ENCODE measurements around the gene TET3.

TET3 gene

GRCh38 chr2:73990531-73990930 lies 5.8 kb downstream of the TET3 start:
- no peaks in the 10 kb centered on the region for H3K36me3 ChIP-seq (ENCODE audit: insufficient read depth, low read length)
- no peaks in the 10 kb centered on the region for H3K9me3 ChIP-seq (ENCODE audit: low read length)
- no peak overlapping the region for H3K4me3 ChIP-seq (ENCODE audit: low read depth in 1 of 2, low read length in 2 of 2)
- H3K27ac ChIP-seq (ENCODE audit: low read depth, low read length) = no peak overlapping the region
- H3K9ac ChIP-seq (ENCODE audit: low read length) = no peak overlapping the region
- H3K4me1 ChIP-seq (ENCODE audit: insufficient read depth, low read length) = peaks cover 30% of the 10 kb centered on the region
- no peaks in the 10 kb centered on the region for H3K27me3 ChIP-seq (ENCODE audit: control insufficient read depth in 1 of 2, insufficient read depth in 2 of 2, low read length in 2 of 2)

GRCh38 chr2:73992036-73992435 lies 7.3 kb downstream of the TET3 start:
- H3K4me1 ChIP-seq (ENCODE audit: insufficient read depth, low read length) = peaks cover 15% of the 10 kb centered on the region
- no peaks in the 10 kb centered on the region for H3K36me3 ChIP-seq (ENCODE audit: insufficient read depth, low read length)
- H3K9me3 ChIP-seq (ENCODE audit: low read length) = no peaks in the 10 kb centered on the region
- H3K27ac ChIP-seq (ENCODE audit: low read depth, low read length) = no peak overlapping the region
- H3K9ac ChIP-seq (ENCODE audit: low read length) = no peak overlapping the region
- no peak overlapping the region for H3K4me3 ChIP-seq (ENCODE audit: low read depth in 1 of 2, low read length in 2 of 2)
- H3K27me3 ChIP-seq (ENCODE audit: control insufficient read depth in 1 of 2, insufficient read depth in 2 of 2, low read length in 2 of 2) = no peaks in the 10 kb centered on the region

GRCh38 chr2:73993376-73993775 lies 8.7 kb downstream of the TET3 start:
- H3K27me3 ChIP-seq (ENCODE audit: control insufficient read depth in 1 of 2, insufficient read depth in 2 of 2, low read length in 2 of 2) = no peaks in the 10 kb centered on the region
- peaks cover 2% of the 10 kb centered on the region for H3K4me1 ChIP-seq (ENCODE audit: insufficient read depth, low read length)
- H3K36me3 ChIP-seq (ENCODE audit: insufficient read depth, low read length) = no peaks in the 10 kb centered on the region
- H3K9me3 ChIP-seq (ENCODE audit: low read length) = no peaks in the 10 kb centered on the region
- no peak overlapping the region for H3K27ac ChIP-seq (ENCODE audit: low read depth, low read length)
- no peak overlapping the region for H3K4me3 ChIP-seq (ENCODE audit: low read depth in 1 of 2, low read length in 2 of 2)
- no peak overlapping the region for H3K9ac ChIP-seq (ENCODE audit: low read length)

GRCh38 chr2:73993778-73994177 lies 9.1 kb downstream of the TET3 start:
- H3K9me3 ChIP-seq (ENCODE audit: low read length) = no peaks in the 10 kb centered on the region
- H3K4me1 ChIP-seq (ENCODE audit: insufficient read depth, low read length) = no peaks in the 10 kb centered on the region
- H3K27ac ChIP-seq (ENCODE audit: low read depth, low read length) = no peak overlapping the region
- H3K27me3 ChIP-seq (ENCODE audit: control insufficient read depth in 1 of 2, insufficient read depth in 2 of 2, low read length in 2 of 2) = no peaks in the 10 kb centered on the region
- no peak overlapping the region for H3K4me3 ChIP-seq (ENCODE audit: low read depth in 1 of 2, low read length in 2 of 2)
- H3K36me3 ChIP-seq (ENCODE audit: insufficient read depth, low read length) = no peaks in the 10 kb centered on the region
- H3K9ac ChIP-seq (ENCODE audit: low read length) = no peak overlapping the region

GRCh38 chr2:73994178-73994831 lies 9.6 kb downstream of the TET3 start:
- Histone ChIP-seq H3K9me3 (ENCODE audit: low read length) (no peaks in the 10 kb centered on the region), H3K36me3 (ENCODE audit: insufficient read depth, low read length) (no peaks in the 10 kb centered on the region), H3K9ac (ENCODE audit: low read length) (no peak overlapping the region), H3K4me1 (ENCODE audit: insufficient read depth, low read length) (no peaks in the 10 kb centered on the region), H3K27me3 (ENCODE audit: control insufficient read depth in 1 of 2, insufficient read depth in 2 of 2, low read length in 2 of 2) (no peaks in the 10 kb centered on the region), H3K27ac (ENCODE audit: low read depth, low read length) (no peak overlapping the region), H3K4me3 (ENCODE audit: low read depth in 1 of 2, low read length in 2 of 2) (no peak overlapping the region)

DNA sequence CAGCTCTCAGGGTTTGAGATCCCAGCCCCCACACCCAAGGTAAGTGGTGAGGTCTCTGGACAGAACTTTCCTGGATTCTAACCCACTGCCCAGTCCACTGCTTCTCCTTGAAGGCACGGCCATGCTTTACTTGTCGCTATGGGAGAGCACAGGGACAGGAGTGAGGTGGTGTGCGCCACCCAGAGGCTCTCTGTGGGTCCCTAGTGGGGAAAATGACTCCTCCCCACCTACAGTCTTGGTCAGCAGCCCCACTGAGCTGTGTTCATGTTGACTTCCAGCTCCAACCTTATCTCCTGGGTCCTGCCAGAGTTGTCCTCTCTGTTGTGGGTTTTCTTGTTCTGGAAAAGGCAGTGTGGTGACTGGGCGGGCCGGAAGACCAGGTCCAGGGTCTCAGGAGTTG lies 11.1 kb downstream of the TET3 start:
- Histone ChIP-seq H3K4me1 (ENCODE audit: insufficient read depth, low read length) (peaks cover 9% of the 10 kb centered on the region), H3K9ac (ENCODE audit: low read length) (no peak overlapping the region), H3K4me3 (ENCODE audit: low read depth in 1 of 2, low read length in 2 of 2) (no peak overlapping the region), H3K27ac (ENCODE audit: low read depth, low read length) (no peak overlapping the region), H3K36me3 (ENCODE audit: insufficient read depth, low read length) (no peaks in the 10 kb centered on the region), H3K27me3 (ENCODE audit: control insufficient read depth in 1 of 2, insufficient read depth in 2 of 2, low read length in 2 of 2) (no peaks in the 10 kb centered on the region), H3K9me3 (ENCODE audit: low read length) (no peaks in the 10 kb centered on the region)

DNA sequence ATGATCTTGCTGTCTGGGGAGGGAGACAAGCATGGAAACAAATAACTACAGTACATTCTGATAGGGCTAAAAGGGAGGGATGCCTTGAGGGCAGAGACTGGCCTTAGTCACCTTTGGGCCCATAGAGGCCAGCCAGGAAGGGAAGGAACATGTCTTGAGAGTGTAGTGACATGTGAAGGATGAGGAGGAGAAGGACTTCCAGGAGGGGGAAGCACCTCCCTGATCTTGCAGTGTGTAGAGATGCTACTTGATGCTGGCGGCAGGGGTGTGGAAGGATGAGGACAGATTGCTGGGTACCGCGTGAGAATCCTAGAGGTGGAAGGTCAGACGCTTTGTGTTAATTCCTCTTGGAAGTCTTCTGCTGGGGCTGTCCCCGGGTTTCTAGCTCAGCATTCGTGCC lies 13.1 kb downstream of the TET3 start:
- no peak overlapping the region for H3K27ac ChIP-seq (ENCODE audit: low read depth, low read length)
- no peaks in the 10 kb centered on the region for H3K27me3 ChIP-seq (ENCODE audit: control insufficient read depth in 1 of 2, insufficient read depth in 2 of 2, low read length in 2 of 2)
- no peak overlapping the region for H3K4me3 ChIP-seq (ENCODE audit: low read depth in 1 of 2, low read length in 2 of 2)
- H3K36me3 ChIP-seq (ENCODE audit: insufficient read depth, low read length) = no peaks in the 10 kb centered on the region
- no peak overlapping the region for H3K9ac ChIP-seq (ENCODE audit: low read length)
- no peaks in the 10 kb centered on the region for H3K9me3 ChIP-seq (ENCODE audit: low read length)
- peaks cover 9% of the 10 kb centered on the region for H3K4me1 ChIP-seq (ENCODE audit: insufficient read depth, low read length)

DNA sequence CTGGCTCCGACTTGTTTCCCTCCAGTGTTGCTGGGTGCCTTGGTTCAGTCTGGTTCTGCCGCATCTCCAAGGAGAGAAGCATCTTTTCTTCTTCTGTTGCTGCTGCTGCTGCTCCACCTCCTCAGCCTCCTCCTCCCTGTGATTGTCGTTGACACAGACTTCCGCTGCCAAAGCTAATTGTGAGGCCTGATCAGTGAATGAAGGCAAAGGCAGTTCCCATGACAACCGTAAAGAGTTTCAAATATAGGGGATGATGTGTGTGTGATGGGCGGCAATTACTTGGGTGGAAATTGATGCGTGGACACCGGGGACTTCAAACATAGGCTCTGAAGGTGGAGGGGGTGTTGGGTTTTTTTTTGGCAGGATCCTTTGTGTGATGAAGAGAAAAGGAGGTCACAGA lies 13.7 kb downstream of the TET3 start:
- H3K4me1 ChIP-seq (ENCODE audit: insufficient read depth, low read length) = peaks cover 14% of the 10 kb centered on the region
- no peak overlapping the region for H3K27ac ChIP-seq (ENCODE audit: low read depth, low read length)
- no peak overlapping the region for H3K4me3 ChIP-seq (ENCODE audit: low read depth in 1 of 2, low read length in 2 of 2)
- no peak overlapping the region for H3K9ac ChIP-seq (ENCODE audit: low read length)
- no peaks in the 10 kb centered on the region for H3K36me3 ChIP-seq (ENCODE audit: insufficient read depth, low read length)
- no peaks in the 10 kb centered on the region for H3K27me3 ChIP-seq (ENCODE audit: control insufficient read depth in 1 of 2, insufficient read depth in 2 of 2, low read length in 2 of 2)
- no peaks in the 10 kb centered on the region for H3K9me3 ChIP-seq (ENCODE audit: low read length)

DNA sequence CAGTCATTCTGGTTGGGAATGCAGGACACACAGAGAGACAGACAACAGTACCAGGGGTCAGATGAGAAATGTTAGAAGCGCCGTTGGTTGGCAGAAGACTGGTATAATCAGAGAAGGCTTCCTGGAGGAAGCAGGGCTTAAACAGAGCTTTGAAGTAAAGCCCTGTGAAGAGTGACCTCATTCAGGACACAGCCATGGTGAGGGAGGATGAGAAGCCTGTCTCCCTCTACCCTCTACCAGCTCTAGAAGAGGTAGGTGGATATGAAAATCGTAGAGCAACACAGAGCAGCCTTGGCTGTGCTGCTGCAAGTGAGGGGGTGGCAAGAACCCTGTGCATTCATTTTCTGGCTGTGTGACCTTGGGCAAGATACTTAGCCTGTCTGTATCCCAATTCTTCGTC lies 14.2 kb downstream of the TET3 start:
- Histone ChIP-seq H3K27me3 (ENCODE audit: control insufficient read depth in 1 of 2, insufficient read depth in 2 of 2, low read length in 2 of 2) (no peaks in the 10 kb centered on the region), H3K4me3 (ENCODE audit: low read depth in 1 of 2, low read length in 2 of 2) (no peak overlapping the region), H3K36me3 (ENCODE audit: insufficient read depth, low read length) (no peaks in the 10 kb centered on the region), H3K27ac (ENCODE audit: low read depth, low read length) (no peak overlapping the region), H3K9ac (ENCODE audit: low read length) (no peak overlapping the region), H3K9me3 (ENCODE audit: low read length) (no peaks in the 10 kb centered on the region), H3K4me1 (ENCODE audit: insufficient read depth, low read length) (peaks cover 18% of the 10 kb centered on the region)

DNA sequence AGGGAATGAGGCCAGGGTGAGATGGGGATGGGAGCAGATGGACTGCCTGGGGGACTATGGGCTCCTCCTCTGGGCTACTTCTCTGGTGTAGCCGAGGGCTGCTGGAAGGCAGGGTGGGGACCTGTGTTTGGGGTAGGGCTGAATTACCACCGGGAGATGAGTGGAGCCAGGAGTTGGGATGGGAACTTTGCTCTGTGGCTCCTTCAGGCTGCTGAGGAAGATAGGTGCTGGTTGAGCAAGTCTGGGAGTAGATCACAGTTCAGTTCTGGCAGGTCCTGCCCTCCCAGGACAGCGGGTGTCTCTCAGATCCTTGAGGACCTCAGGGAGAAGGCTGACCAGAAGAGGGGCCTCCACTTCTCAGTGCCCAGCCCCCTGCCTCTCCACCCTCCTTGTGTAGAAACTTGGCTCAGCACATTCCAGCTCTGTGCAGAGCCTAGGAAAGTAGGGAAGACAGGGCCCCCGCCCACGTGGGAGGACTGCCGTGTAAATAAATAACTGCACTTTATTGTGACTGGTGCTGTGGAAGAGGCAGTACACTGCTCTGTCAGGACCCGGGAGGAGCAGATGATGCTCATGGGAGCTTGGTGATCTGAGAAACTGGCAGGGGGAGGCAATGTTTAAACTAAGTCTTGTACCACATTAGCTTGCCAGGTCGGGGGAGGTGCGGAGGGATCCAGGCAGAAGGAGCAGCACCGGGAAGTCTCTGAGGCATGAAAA lies 15.3 kb downstream of the TET3 start:
- H3K9ac ChIP-seq (ENCODE audit: low read length) = no peak overlapping the region
- H3K36me3 ChIP-seq (ENCODE audit: insufficient read depth, low read length) = no peaks in the 10 kb centered on the region
- peaks cover 20% of the 10 kb centered on the region for H3K4me1 ChIP-seq (ENCODE audit: insufficient read depth, low read length)
- H3K27me3 ChIP-seq (ENCODE audit: control insufficient read depth in 1 of 2, insufficient read depth in 2 of 2, low read length in 2 of 2) = no peaks in the 10 kb centered on the region
- no peaks in the 10 kb centered on the region for H3K9me3 ChIP-seq (ENCODE audit: low read length)
- no peak overlapping the region for H3K27ac ChIP-seq (ENCODE audit: low read depth, low read length)
- H3K4me3 ChIP-seq (ENCODE audit: low read depth in 1 of 2, low read length in 2 of 2) = no peak overlapping the region

- H3K9ac ChIP-seq (ENCODE audit: low read length) = no peak overlapping the region
- no peak overlapping the region for H3K27ac ChIP-seq (ENCODE audit: low read depth, low read length)
- peaks cover 20% of the 10 kb centered on the region for H3K4me1 ChIP-seq (ENCODE audit: insufficient read depth, low read length)
- H3K4me3 ChIP-seq (ENCODE audit: low read depth in 1 of 2, low read length in 2 of 2) = no peak overlapping the region
- H3K9me3 ChIP-seq (ENCODE audit: low read length) = no peaks in the 10 kb centered on the region
- no peaks in the 10 kb centered on the region for H3K36me3 ChIP-seq (ENCODE audit: insufficient read depth, low read length)
- H3K27me3 ChIP-seq (ENCODE audit: control insufficient read depth in 1 of 2, insufficient read depth in 2 of 2, low read length in 2 of 2) = no peaks in the 10 kb centered on the region
These were observed 16.0 kb downstream of the TET3 start for GRCh38 chr2:74000666-74001065.

DNA sequence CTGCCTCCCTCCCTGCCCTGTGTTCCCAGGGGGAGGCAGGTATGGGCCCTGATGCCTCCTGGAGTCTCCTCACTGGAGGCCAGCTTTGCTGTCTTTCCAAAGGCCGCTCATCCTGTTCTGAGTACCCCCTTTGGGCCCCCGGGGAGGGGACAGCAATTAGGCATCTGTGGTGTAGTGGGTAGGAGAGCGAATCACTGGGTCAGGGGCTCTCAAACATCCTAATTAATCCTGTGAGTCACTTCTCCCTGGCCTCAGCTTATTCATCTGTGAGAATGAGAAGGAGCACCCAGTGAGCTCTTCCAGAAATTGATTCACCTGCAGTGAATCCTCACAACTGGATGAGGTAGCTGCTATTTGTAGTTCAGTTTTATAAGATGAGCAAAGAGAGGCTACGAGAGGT lies 16.4 kb downstream of the TET3 start:
- H3K4me3 ChIP-seq (ENCODE audit: low read depth in 1 of 2, low read length in 2 of 2) = no peak overlapping the region
- no peak overlapping the region for H3K27ac ChIP-seq (ENCODE audit: low read depth, low read length)
- peaks cover 23% of the 10 kb centered on the region for H3K4me1 ChIP-seq (ENCODE audit: insufficient read depth, low read length)
- H3K9ac ChIP-seq (ENCODE audit: low read length) = no peak overlapping the region
- no peaks in the 10 kb centered on the region for H3K9me3 ChIP-seq (ENCODE audit: low read length)
- no peaks in the 10 kb centered on the region for H3K36me3 ChIP-seq (ENCODE audit: insufficient read depth, low read length)
- no peaks in the 10 kb centered on the region for H3K27me3 ChIP-seq (ENCODE audit: control insufficient read depth in 1 of 2, insufficient read depth in 2 of 2, low read length in 2 of 2)
